Vagina (tissue), 2 donors: Measurements from ENCODE around the gene OR52D1. TPM values are rescaled to one million over a fixed set of nuclear protein-coding genes. Genes with fewer than 3 reads are reported as not detected.

Experiments used
- DNase-seq, 2 donors: peaks; one replicate each; pipeline ENCODE4 v3.0.0-alpha.2; 2017; ENCODE audit errors: extremely low spot score in 2 of 2
- H3K27ac ChIP-seq: fragments of 200-600 bp; sonication (generic); one replicate; pipeline ENCODE4 v1.5.1; 2019
- H3K27me3 ChIP-seq: fragments of 200-600 bp; sonication (generic); one replicate; pipeline ENCODE4 v1.5.1; 2019
- H3K36me3 ChIP-seq, 2 donors: fragments of 200-600 bp; sonication (generic); one replicate each; pipeline ENCODE4 v1.5.1; 2017 to 2019
- H3K4me1 ChIP-seq: fragments of 200-600 bp; sonication (generic); one replicate; pipeline ENCODE4 v1.5.1; 2019
- H3K4me3 ChIP-seq, 2 donors: fragments of 200-600 bp; sonication (generic); 1 replicate in 1 of 2; 2 replicates in 1 of 2; pipeline ENCODE4 v1.5.1; 2016 to 2019
- H3K9me3 ChIP-seq: fragments of 200-600 bp; sonication (generic); one replicate; pipeline ENCODE4 v1.5.1; 2019
- CTCF ChIP-seq, 3 experiments: fragments of 450-650 bp in 2 of 3; fragments of 200-600 bp in 1 of 3; sonication (generic) in 1 of 3; IDR thresholded peaks; one replicate each; pipeline ENCODE4 v1.5.1; 2017 to 2019; ENCODE audit warnings: antibody characterized with exemption in 3 of 3, mild to moderate bottlenecking in 2 of 3, moderate library complexity in 2 of 3
- POLR2A ChIP-seq, 2 donors: fragments of 450-650 bp; IDR thresholded peaks; one replicate each; pipeline ENCODE4 v1.6.1; 2017; ENCODE audit warnings: antibody characterized with exemption in 2 of 2, mild to moderate bottlenecking in 2 of 2, moderate library complexity in 2 of 2
- POLR2AphosphoS5 ChIP-seq, 2 donors: sonication (generic); formaldehyde crosslinking; IDR thresholded peaks; one replicate each; pipeline ENCODE4 v1.9.0; 2017; ENCODE audit warnings: antibody characterized with exemption in 2 of 2, mild to moderate bottlenecking in 2 of 2, low read depth in 1 of 2; ENCODE audit not compliant: insufficient read depth in 1 of 2
- intact Hi-C: fragments of 100-400 bp; cut with DNase I; formaldehyde crosslinking; loops from one replicate; pipeline ENCODE4 v1.15.1; 2023
- total RNA-seq: library from RNA; depleted of rRNA; stranded (reverse); fragments of >200 nt; gene quantifications from one replicate; pipeline ENCODE4 v1.2.3, GENCODE V29; 2016

Gene OR52D1
- not detected for total RNA-seq

DNA sequence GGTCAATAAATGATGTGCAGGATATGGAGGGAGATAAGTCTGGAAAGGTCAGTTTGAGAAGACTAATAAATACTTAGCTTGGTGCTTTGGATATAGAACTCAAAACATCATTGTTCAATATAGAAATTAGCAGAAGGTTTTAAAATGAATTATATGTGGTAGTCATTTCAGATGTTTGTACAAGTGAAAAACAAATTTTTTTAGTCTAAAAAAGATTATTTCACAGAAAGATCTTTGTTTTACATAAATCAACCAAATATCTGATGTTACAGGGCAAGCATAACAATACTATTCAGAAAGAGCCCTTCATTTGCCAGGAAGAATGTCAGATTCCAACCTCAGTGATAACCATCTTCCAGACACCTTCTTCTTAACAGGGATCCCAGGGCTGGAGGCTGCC is at the start of gene OR52D1:
OR52D1 (plus strand) TSS at position 301 of the 400 bp plus-strand sequence; CDS start at position 323, 22 bp downstream.
- intact Hi-C loops, result no loop called here
- TF ChIP-seq CTCF (IDR thresholded peaks at IDR 0.05), result no peak
- TF ChIP-seq POLR2A (IDR thresholded peaks at IDR 0.05), result no peak
- no peak for TF ChIP-seq POLR2AphosphoS5 (IDR thresholded peaks at IDR 0.05; ENCODE audit: insufficient read depth in 1 of 2, low read depth in 1 of 2)
- H3K36me3 ChIP-seq, result no peaks in the 10 kb centered on the region

GRCh38 chr11:5441414-5441813 is 47.1 kb upstream of the OR52D1 start, which contains the start of gene OR51I1:
Gene OR51I1 (minus strand): TSS chr11:5441514. CDS start chr11:5441514, 0 bp downstream.
- Histone ChIP-seq H3K27ac (no peak within 1 kb of the TSS), H3K9me3 (no peaks in the 10 kb centered on the region), H3K4me1 (no peaks in the 10 kb centered on the region), H3K36me3 (no peaks in the 10 kb centered on the region), H3K27me3 (no peaks in the 10 kb centered on the region), H3K4me3 (no peak within 1 kb of the TSS)
- DNase-seq, result no peak
- TF ChIP-seq POLR2AphosphoS5 (IDR thresholded peaks at IDR 0.05; ENCODE audit: insufficient read depth in 1 of 2, low read depth in 1 of 2) (no peak), CTCF (IDR thresholded peaks at IDR 0.05) (no peak), POLR2A (IDR thresholded peaks at IDR 0.05) (no peak)
- intact Hi-C loops, result no loop called here

More for the DNA sequence above, at the start of gene OR52D1:
- H3K4me3 ChIP-seq, result no peak within 1 kb of the TSS
- no peak within 1 kb of the TSS for H3K27ac ChIP-seq
- no peaks in the 10 kb centered on the region for H3K27me3 ChIP-seq
- H3K9me3 ChIP-seq, result no peaks in the 10 kb centered on the region
- no peaks in the 10 kb centered on the region for H3K4me1 ChIP-seq
- DNase-seq, result no peak

DNA sequence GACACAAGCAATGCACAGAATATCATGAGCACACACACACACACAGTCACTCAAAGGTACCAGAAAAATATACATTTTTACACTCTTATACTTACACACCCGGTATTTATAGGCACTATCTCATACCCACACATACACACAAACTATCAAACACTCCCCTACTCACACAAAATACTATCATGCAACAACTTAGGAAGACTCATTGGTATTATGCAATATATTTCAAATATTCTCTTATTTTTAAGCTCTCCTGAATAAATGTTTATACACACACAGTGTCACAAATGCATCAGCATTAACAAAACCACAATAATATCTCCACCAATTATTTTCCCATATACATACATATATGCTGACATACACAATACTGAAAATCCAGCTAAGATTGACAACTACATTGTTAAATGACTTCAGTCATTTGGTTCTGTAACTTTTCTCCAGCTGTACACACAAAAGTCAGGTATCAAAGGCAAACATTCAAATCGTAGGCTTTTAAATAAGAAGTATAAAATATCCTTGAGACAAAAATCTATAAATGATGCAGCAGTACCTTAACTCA is 44.6 kb upstream of the OR52D1 start:
- Histone ChIP-seq H3K4me1 (no peaks in the 10 kb centered on the region), H3K9me3 (no peaks in the 10 kb centered on the region), H3K36me3 (no peaks in the 10 kb centered on the region), H3K4me3 (no peak overlapping the region), H3K27me3 (no peaks in the 10 kb centered on the region), H3K27ac (no peak overlapping the region)
- no peak for DNase-seq
- intact Hi-C loops, result no loop called here
- TF ChIP-seq CTCF (IDR thresholded peaks at IDR 0.05) (no peak), POLR2A (IDR thresholded peaks at IDR 0.05) (no peak), POLR2AphosphoS5 (IDR thresholded peaks at IDR 0.05; ENCODE audit: insufficient read depth in 1 of 2, low read depth in 1 of 2) (no peak)

DNA sequence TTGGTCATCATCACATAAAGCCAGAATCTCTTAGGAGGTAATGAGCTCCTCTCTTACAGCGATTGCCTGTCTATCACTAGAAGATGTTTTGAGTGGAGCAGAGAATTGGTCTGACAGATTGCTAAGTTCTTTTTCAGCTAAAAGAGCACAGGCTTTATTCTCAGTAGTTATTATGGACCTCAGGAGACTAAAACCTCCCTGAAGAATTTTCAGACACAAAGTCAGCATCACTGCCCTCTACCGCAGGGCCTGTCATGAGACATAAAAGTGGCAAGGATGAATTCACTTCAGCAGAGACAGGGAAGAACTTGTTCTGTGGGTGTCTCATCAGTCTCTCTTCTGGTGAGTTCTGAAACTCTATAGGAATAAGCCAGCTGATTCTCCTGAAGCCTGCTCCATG is 39.5 kb upstream of the OR52D1 start, which contains the start of gene OR51I2:
OR51I2 (plus strand) TSS at position 301 of the 400 bp plus-strand sequence. CDS start 4,166 bp downstream, outside the sequence.
- Histone ChIP-seq H3K36me3 (no peaks in the 10 kb centered on the region), H3K9me3 (no peaks in the 10 kb centered on the region), H3K4me1 (no peaks in the 10 kb centered on the region), H3K27ac (no peak within 1 kb of the TSS), H3K27me3 (no peaks in the 10 kb centered on the region), H3K4me3 (no peak within 1 kb of the TSS)
- DNase-seq, result no peak
- intact Hi-C loops, result no loop called here
- TF ChIP-seq POLR2A (IDR thresholded peaks at IDR 0.05) (no peak), CTCF (IDR thresholded peaks at IDR 0.05) (no peak), POLR2AphosphoS5 (IDR thresholded peaks at IDR 0.05; ENCODE audit: insufficient read depth in 1 of 2, low read depth in 1 of 2) (no peak)

DNA sequence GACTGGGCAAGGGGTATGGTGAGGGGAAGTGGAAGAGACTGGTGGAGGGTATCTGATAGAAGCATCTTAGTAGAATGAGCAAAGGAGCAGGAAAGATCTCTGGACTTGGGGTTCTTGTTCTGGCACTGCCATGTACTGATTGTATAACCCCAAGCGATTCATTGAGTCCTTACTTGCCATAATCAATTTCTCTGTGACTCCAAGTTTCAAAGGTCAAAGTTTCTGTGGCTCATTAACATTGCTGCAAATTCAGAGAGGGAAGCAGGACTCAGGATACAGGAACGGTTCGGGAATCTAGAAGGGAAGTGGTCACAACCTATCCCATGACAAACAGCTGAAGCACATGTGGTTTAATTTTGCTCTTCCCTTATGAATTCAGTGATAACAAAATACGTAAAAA is 39.1 kb upstream of the OR52D1 start:
- no peaks in the 10 kb centered on the region for H3K9me3 ChIP-seq
- no peak overlapping the region for H3K27ac ChIP-seq
- no peak for DNase-seq
- no peak overlapping the region for H3K4me3 ChIP-seq
- H3K4me1 ChIP-seq, result no peaks in the 10 kb centered on the region
- no peaks in the 10 kb centered on the region for H3K36me3 ChIP-seq
- no peaks in the 10 kb centered on the region for H3K27me3 ChIP-seq
- no peak for TF ChIP-seq POLR2A (IDR thresholded peaks at IDR 0.05)
- TF ChIP-seq CTCF (IDR thresholded peaks at IDR 0.05), result no peak
- no peak for TF ChIP-seq POLR2AphosphoS5 (IDR thresholded peaks at IDR 0.05; ENCODE audit: insufficient read depth in 1 of 2, low read depth in 1 of 2)
- intact Hi-C loops, result no loop called here
